ENCODE results near the gene CDHR3.

- TF ChIP-seq CTCF (IDR thresholded peaks at IDR 0.05; ENCODE audit: insufficient read depth, low read depth, low read length): no peak
- TF ChIP-seq EZH2 (IDR thresholded peaks at IDR 0.05; ENCODE audit: insufficient read depth, low read length): no peak
Observed at GRCh38 chr7:105934572-105935185, 28.4 kb upstream of the CDHR3 start.
